ENCODE data around the gene DMBX1. TPM values are rescaled to one million over a fixed set of nuclear protein-coding genes. Genes with fewer than 3 reads are reported as not detected.

The DMBX1 gene
- total RNA-seq, 3 donors from 2014 or later = not detected

GRCh38 chr1:46471848-46472492 is 17.7 kb upstream of the DMBX1 start:
- intact Hi-C loops (cut with DNase I; ENCODE audit: low total_unique reads) = no loop called here
- Histone ChIP-seq H3K9me3 (no peaks in the 10 kb centered on the region), H3K36me3 (no peaks in the 10 kb centered on the region), H3K4me1 (peaks cover 0 to 3% of the 10 kb centered on the region in 2 donors), H3K27me3 (peaks cover 0 to 20% of the 10 kb centered on the region in 2 donors), H3K4me3 (no peak overlapping the region), H3K27ac (no peak overlapping the region)
- DNase-seq (ENCODE audit: low spot score in 2 of 2) = no peak
- no peak for TF ChIP-seq POLR2A (IDR thresholded peaks at IDR 0.05)
- TF ChIP-seq POLR2AphosphoS5 (IDR thresholded peaks at IDR 0.05) = no peak
- no peak for TF ChIP-seq CTCF (IDR thresholded peaks at IDR 0.05)

- TF ChIP-seq POLR2A (IDR thresholded peaks at IDR 0.05) = no peak
- no peak for TF ChIP-seq POLR2AphosphoS5 (IDR thresholded peaks at IDR 0.05)
- TF ChIP-seq CTCF (IDR thresholded peaks at IDR 0.05) = no peak
- intact Hi-C loops (cut with DNase I; ENCODE audit: low total_unique reads) = no loop called here
- DNase-seq (ENCODE audit: low spot score in 2 of 2) = no peak
- Histone ChIP-seq H3K27ac (no peak overlapping the region), H3K4me1 (no peaks in the 10 kb centered on the region), H3K4me3 (no peak overlapping the region), H3K36me3 (no peaks in the 10 kb centered on the region), H3K27me3 (peaks cover 0 to 13% of the 10 kb centered on the region in 2 donors), H3K9me3 (no peaks in the 10 kb centered on the region)
Measured at GRCh38 chr1:46472498-46473181, 17.0 kb upstream of the DMBX1 start.

GRCh38 chr1:46473991-46474390 is 15.6 kb upstream of the DMBX1 start:
- intact Hi-C loops (cut with DNase I; ENCODE audit: low total_unique reads) = no loop called here

GRCh38 chr1:46474570-46474969 is 15.1 kb upstream of the DMBX1 start:
- H3K4me3 ChIP-seq = no peak overlapping the region
- H3K27ac ChIP-seq = no peak overlapping the region
- intact Hi-C loops (cut with DNase I; ENCODE audit: low total_unique reads) = no loop called here
- TF ChIP-seq POLR2AphosphoS5 (IDR thresholded peaks at IDR 0.05) (no peak), POLR2A (IDR thresholded peaks at IDR 0.05) (no peak), CTCF (IDR thresholded peaks at IDR 0.05) (no peak)
- H3K9me3 ChIP-seq = no peaks in the 10 kb centered on the region
- H3K27me3 ChIP-seq = peaks cover 0 to 16% of the 10 kb centered on the region in 2 donors
- no peak for DNase-seq (ENCODE audit: low spot score in 2 of 2)
- H3K4me1 ChIP-seq = no peaks in the 10 kb centered on the region
- H3K36me3 ChIP-seq = no peaks in the 10 kb centered on the region

More at GRCh38 chr1:46473991-46474390, 15.6 kb upstream of the DMBX1 start:
- no peaks in the 10 kb centered on the region for H3K36me3 ChIP-seq
- H3K9me3 ChIP-seq = no peaks in the 10 kb centered on the region
- H3K4me1 ChIP-seq = no peaks in the 10 kb centered on the region
- peaks cover 0 to 21% of the 10 kb centered on the region in 2 donors for H3K27me3 ChIP-seq
- H3K27ac ChIP-seq = no peak overlapping the region
- no peak overlapping the region for H3K4me3 ChIP-seq
- no peak for TF ChIP-seq POLR2A (IDR thresholded peaks at IDR 0.05)
- no peak for TF ChIP-seq CTCF (IDR thresholded peaks at IDR 0.05)
- no peak for TF ChIP-seq POLR2AphosphoS5 (IDR thresholded peaks at IDR 0.05)
- no peak for DNase-seq (ENCODE audit: low spot score in 2 of 2)

- no peak for TF ChIP-seq POLR2AphosphoS5 (IDR thresholded peaks at IDR 0.05)
- no peak for TF ChIP-seq POLR2A (IDR thresholded peaks at IDR 0.05)
- no peak for TF ChIP-seq CTCF (IDR thresholded peaks at IDR 0.05)
- intact Hi-C loops (cut with DNase I; ENCODE audit: low total_unique reads) = no loop called here
- H3K36me3 ChIP-seq = no peaks in the 10 kb centered on the region
- H3K27ac ChIP-seq = no peak overlapping the region
- DNase-seq (ENCODE audit: low spot score in 2 of 2) = no peak
- H3K9me3 ChIP-seq = no peaks in the 10 kb centered on the region
- H3K4me1 ChIP-seq = no peaks in the 10 kb centered on the region
- H3K4me3 ChIP-seq = no peak overlapping the region
- H3K27me3 ChIP-seq = peaks cover 0 to 20% of the 10 kb centered on the region in 2 donors
Measured at GRCh38 chr1:46476673-46477072, 13.0 kb upstream of the DMBX1 start.
